Ishikawa (cell line): ENCODE data around the gene LST1.

Experiments used
- CEBPB ChIP-seq: IDR thresholded peaks from 2 replicates; pipeline ENCODE4 v1.6.1; 2012
- CREB1 ChIP-seq: IDR thresholded peaks from 2 replicates; pipeline ENCODE4 v1.6.1; 2012; ENCODE audit warnings: low read depth
- EGR1 ChIP-seq: IDR thresholded peaks from 2 replicates; pipeline ENCODE4 v1.6.1; 2012
- EP300 ChIP-seq: IDR thresholded peaks from 2 replicates; pipeline ENCODE4 v1.6.1; 2012; ENCODE audit warnings: borderline replicate concordance
- FOXM1 ChIP-seq: IDR thresholded peaks from 2 replicates; pipeline ENCODE4 v1.6.1; 2012; ENCODE audit warnings: low read depth, borderline replicate concordance
- MAX ChIP-seq: IDR thresholded peaks from 2 replicates; pipeline ENCODE4 v1.6.1; 2012
- NFIC ChIP-seq: IDR thresholded peaks from 2 replicates; pipeline ENCODE4 v1.6.1; 2012
- RAD21 ChIP-seq: IDR thresholded peaks from 2 replicates; pipeline ENCODE4 v1.6.1; 2012; ENCODE audit warnings: low read depth
- REST ChIP-seq: IDR thresholded peaks from 2 replicates; pipeline ENCODE4 v1.6.1; 2012; ENCODE audit warnings: low read depth, mild to moderate bottlenecking
- TAF1 ChIP-seq: IDR thresholded peaks from 2 replicates; pipeline ENCODE4 v1.6.1; 2012; ENCODE audit warnings: low read depth, mild to moderate bottlenecking
- TCF12 ChIP-seq: IDR thresholded peaks from 2 replicates; pipeline ENCODE4 v1.6.1; 2012; ENCODE audit warnings: low read depth
- TEAD4 ChIP-seq: IDR thresholded peaks from 2 replicates; pipeline ENCODE4 v1.6.1; 2012
- USF1 ChIP-seq: IDR thresholded peaks from 2 replicates; pipeline ENCODE4 v1.6.1; 2012
- YY1 ChIP-seq: IDR thresholded peaks from 2 replicates; pipeline ENCODE4 v1.6.1; 2012; ENCODE audit warnings: low read depth
- ZBTB7A ChIP-seq: IDR thresholded peaks from 2 replicates; pipeline ENCODE4 v1.6.1; 2012; ENCODE audit warnings: low read depth

The LST1 gene

GRCh38 chr6:31575952-31576685, 10.0 kb upstream of the LST1 start:
- TF ChIP-seq EP300 (no peak), CREB1 (no peak), YY1 (no peak), TCF12 (no peak), EGR1 (no peak), NFIC (no peak), TEAD4 (no peak), REST (no peak), TAF1 (no peak)

GRCh38 chr6:31576897-31577578, 9.0 kb upstream of the LST1 start:
- TF ChIP-seq EGR1 (no peak), CEBPB (no peak), ZBTB7A (no peak)

GRCh38 chr6:31577579-31577966, 8.5 kb upstream of the LST1 start:
- no peak for TF ChIP-seq NFIC
- no peak for TF ChIP-seq YY1
- no peak for TF ChIP-seq EP300
- TF ChIP-seq EGR1, result no peak
- no peak for TF ChIP-seq MAX
- TF ChIP-seq USF1, result no peak
- no peak for TF ChIP-seq TAF1
- TF ChIP-seq TCF12, result no peak
- no peak for TF ChIP-seq TEAD4

- TF ChIP-seq TCF12 (no peak), REST (no peak)
Observed at GRCh38 chr6:31578184-31579118, 7.6 kb upstream of the LST1 start.

GRCh38 chr6:31579119-31579505, 7.0 kb upstream of the LST1 start:
- TF ChIP-seq MAX, result no peak
- TF ChIP-seq ZBTB7A, result no peak
- no peak for TF ChIP-seq REST
- TF ChIP-seq EGR1, result no peak
- no peak for TF ChIP-seq TEAD4
- no peak for TF ChIP-seq NFIC
- no peak for TF ChIP-seq TCF12
- no peak for TF ChIP-seq CEBPB
- TF ChIP-seq TAF1, result no peak
- TF ChIP-seq USF1, result no peak
- TF ChIP-seq FOXM1, result no peak
- TF ChIP-seq CREB1, result no peak
- TF ChIP-seq RAD21, result no peak
